ENCODE results near the gene CCL24. TPM values are rescaled to one million over a fixed set of nuclear protein-coding genes. Genes with fewer than 3 reads are reported as not detected.
"Not testable (repeated sequence)": the region's sequence is repeated elsewhere in the genome, so short reads cannot be mapped to it uniquely, and the experiment has no call there.

CCL24 gene
- total RNA-seq, 4 donors from 2014 or later: not detected

- intact Hi-C loops (cut with DNase I; ENCODE audit: low total_unique reads): no loop called here
- H3K4me1 ChIP-seq: no peaks in the 10 kb centered on the region
- no peaks in the 10 kb centered on the region for H3K9me3 ChIP-seq
- H3K27ac ChIP-seq: no peak overlapping the region
- no peak for DNase-seq
- H3K27me3 ChIP-seq: no peaks in the 10 kb centered on the region
- no peak overlapping the region for H3K4me3 ChIP-seq
- TF ChIP-seq CTCF (IDR thresholded peaks at IDR 0.05) (no peak), POLR2A (IDR thresholded peaks at IDR 0.05) (no peak)
- H3K36me3 ChIP-seq: no peaks in the 10 kb centered on the region
Observed at GRCh38 chr7:75830978-75831377, 17.4 kb upstream of the CCL24 start.

GRCh38 chr7:75829656-75830055 lies 16.1 kb upstream of the CCL24 start:
- H3K4me1 ChIP-seq; H3K4me3 ChIP-seq; H3K27ac ChIP-seq; H3K27me3 ChIP-seq; DNase-seq; intact Hi-C loops (cut with DNase I; ENCODE audit: low total_unique reads); H3K9me3 ChIP-seq; H3K36me3 ChIP-seq: not testable (repeated sequence)

GRCh38 chr7:75823198-75823910 lies 9.7 kb upstream of the CCL24 start:
- Histone ChIP-seq H3K27me3 (no peaks in the 10 kb centered on the region), H3K9me3 (no peaks in the 10 kb centered on the region), H3K36me3 (no peaks in the 10 kb centered on the region), H3K27ac (no peak overlapping the region), H3K4me3 (no peak overlapping the region), H3K4me1 (no peaks in the 10 kb centered on the region)
- DNase-seq: no peak
- intact Hi-C loops (cut with DNase I; ENCODE audit: low total_unique reads): no loop called here
- TF ChIP-seq POLR2A (IDR thresholded peaks at IDR 0.05) (no peak), CTCF (IDR thresholded peaks at IDR 0.05) (no peak)

- Histone ChIP-seq H3K9me3 (no peaks in the 10 kb centered on the region), H3K4me1 (no peaks in the 10 kb centered on the region), H3K4me3 (no peak overlapping the region), H3K27ac (no peak overlapping the region), H3K36me3 (no peaks in the 10 kb centered on the region), H3K27me3 (no peaks in the 10 kb centered on the region)
- no peak for DNase-seq
- intact Hi-C loops (cut with DNase I; ENCODE audit: low total_unique reads): no loop called here
- TF ChIP-seq POLR2A (IDR thresholded peaks at IDR 0.05) (no peak), CTCF (IDR thresholded peaks at IDR 0.05) (no peak)
Observed at GRCh38 chr7:75820688-75821087, 7.1 kb upstream of the CCL24 start.

GRCh38 chr7:75819711-75820110 lies 6.1 kb upstream of the CCL24 start:
- intact Hi-C loops (cut with DNase I; ENCODE audit: low total_unique reads): no loop called here
- Histone ChIP-seq H3K27me3 (no peaks in the 10 kb centered on the region), H3K36me3 (no peaks in the 10 kb centered on the region), H3K4me1 (no peaks in the 10 kb centered on the region), H3K4me3 (no peak overlapping the region), H3K27ac (no peak overlapping the region), H3K9me3 (no peaks in the 10 kb centered on the region)
- TF ChIP-seq POLR2A (IDR thresholded peaks at IDR 0.05): no peak
- no peak for TF ChIP-seq CTCF (IDR thresholded peaks at IDR 0.05)
- no peak for DNase-seq

- TF ChIP-seq POLR2A (IDR thresholded peaks at IDR 0.05) (no peak), CTCF (IDR thresholded peaks at IDR 0.05) (no peak)
- Histone ChIP-seq H3K36me3 (no peaks in the 10 kb centered on the region), H3K27ac (no peak overlapping the region), H3K4me3 (no peak overlapping the region), H3K9me3 (no peaks in the 10 kb centered on the region), H3K4me1 (no peaks in the 10 kb centered on the region), H3K27me3 (no peaks in the 10 kb centered on the region)
- intact Hi-C loops (cut with DNase I; ENCODE audit: low total_unique reads): no loop called here
- no peak for DNase-seq
Observed at GRCh38 chr7:75818472-75818871, 4.9 kb upstream of the CCL24 start.

Data from uterus (tissue), 4 donors.